ENCODE data around the gene MDM2.
"Not testable (repeated sequence)": the region's sequence is repeated elsewhere in the genome, so short reads cannot be mapped to it uniquely, and the experiment has no call there.

Gene MDM2

GRCh38 chr12:68855771-68856170 lies 47.8 kb downstream of the MDM2 start:
- no peak overlapping the region for H3K27ac ChIP-seq (ENCODE audit: low read depth, low read length)
- H3K9ac ChIP-seq (ENCODE audit: low read depth, low read length) = no peak overlapping the region
- no peaks in the 10 kb centered on the region for H3K4me1 ChIP-seq (ENCODE audit: control insufficient read depth, insufficient read depth, low read length)
- no peaks in the 10 kb centered on the region for H3K9me3 ChIP-seq (ENCODE audit: control insufficient read depth, insufficient read depth, low read length)
- H3K27me3 ChIP-seq (ENCODE audit: control insufficient read depth, insufficient read depth, low read length) = no peaks in the 10 kb centered on the region
- H3K36me3 ChIP-seq (ENCODE audit: control insufficient read depth, insufficient read depth, low read length) = no peaks in the 10 kb centered on the region
- no peak overlapping the region for H3K4me3 ChIP-seq (ENCODE audit: low read depth, low read length)

GRCh38 chr12:68856510-68856909 lies 48.5 kb downstream of the MDM2 start:
- Histone ChIP-seq H3K36me3 (ENCODE audit: control insufficient read depth, insufficient read depth, low read length) (no peaks in the 10 kb centered on the region), H3K27ac (ENCODE audit: low read depth, low read length) (no peak overlapping the region), H3K27me3 (ENCODE audit: control insufficient read depth, insufficient read depth, low read length) (no peaks in the 10 kb centered on the region)

GRCh38 chr12:68861890-68862289 lies 53.9 kb downstream of the MDM2 start:
- H3K27ac ChIP-seq (ENCODE audit: low read depth, low read length) = no peak overlapping the region
- no peak overlapping the region for H3K9ac ChIP-seq (ENCODE audit: low read depth, low read length)
- no peaks in the 10 kb centered on the region for H3K4me1 ChIP-seq (ENCODE audit: control insufficient read depth, insufficient read depth, low read length)
- no peaks in the 10 kb centered on the region for H3K27me3 ChIP-seq (ENCODE audit: control insufficient read depth, insufficient read depth, low read length)
- no peaks in the 10 kb centered on the region for H3K36me3 ChIP-seq (ENCODE audit: control insufficient read depth, insufficient read depth, low read length)
- H3K9me3 ChIP-seq (ENCODE audit: control insufficient read depth, insufficient read depth, low read length) = no peaks in the 10 kb centered on the region
- no peak overlapping the region for H3K4me3 ChIP-seq (ENCODE audit: low read depth, low read length)

More at GRCh38 chr12:68856510-68856909, 48.5 kb downstream of the MDM2 start:
- no peaks in the 10 kb centered on the region for H3K4me1 ChIP-seq (ENCODE audit: control insufficient read depth, insufficient read depth, low read length)
- H3K4me3 ChIP-seq (ENCODE audit: low read depth, low read length) = no peak overlapping the region
- no peaks in the 10 kb centered on the region for H3K9me3 ChIP-seq (ENCODE audit: control insufficient read depth, insufficient read depth, low read length)
- H3K9ac ChIP-seq (ENCODE audit: low read depth, low read length) = no peak overlapping the region

GRCh38 chr12:68863109-68863770 lies 55.3 kb downstream of the MDM2 start:
- Histone ChIP-seq H3K9ac (ENCODE audit: low read depth, low read length) (no peak overlapping the region), H3K27me3 (ENCODE audit: control insufficient read depth, insufficient read depth, low read length) (no peaks in the 10 kb centered on the region), H3K36me3 (ENCODE audit: control insufficient read depth, insufficient read depth, low read length) (no peaks in the 10 kb centered on the region), H3K4me3 (ENCODE audit: low read depth, low read length) (no peak overlapping the region), H3K27ac (ENCODE audit: low read depth, low read length) (no peak overlapping the region), H3K9me3 (ENCODE audit: control insufficient read depth, insufficient read depth, low read length) (no peaks in the 10 kb centered on the region), H3K4me1 (ENCODE audit: control insufficient read depth, insufficient read depth, low read length) (peaks cover 7% of the 10 kb centered on the region; the same call in 1 of the 2 replicates)

GRCh38 chr12:68863886-68864454 lies 56.0 kb downstream of the MDM2 start:
- not testable (repeated sequence) for H3K4me3 ChIP-seq (ENCODE audit: low read depth, low read length); H3K9me3 ChIP-seq (ENCODE audit: control insufficient read depth, insufficient read depth, low read length); H3K27ac ChIP-seq (ENCODE audit: low read depth, low read length); H3K36me3 ChIP-seq (ENCODE audit: control insufficient read depth, insufficient read depth, low read length); H3K4me1 ChIP-seq (ENCODE audit: control insufficient read depth, insufficient read depth, low read length); H3K9ac ChIP-seq (ENCODE audit: low read depth, low read length); H3K27me3 ChIP-seq (ENCODE audit: control insufficient read depth, insufficient read depth, low read length)

- H3K4me3 ChIP-seq (ENCODE audit: low read depth, low read length) = no peak overlapping the region
- no peaks in the 10 kb centered on the region for H3K36me3 ChIP-seq (ENCODE audit: control insufficient read depth, insufficient read depth, low read length)
- no peak overlapping the region for H3K9ac ChIP-seq (ENCODE audit: low read depth, low read length)
- peaks cover 7% of the 10 kb centered on the region; the same call in 1 of the 2 replicates for H3K4me1 ChIP-seq (ENCODE audit: control insufficient read depth, insufficient read depth, low read length)
- no peak overlapping the region for H3K27ac ChIP-seq (ENCODE audit: low read depth, low read length)
- H3K27me3 ChIP-seq (ENCODE audit: control insufficient read depth, insufficient read depth, low read length) = no peaks in the 10 kb centered on the region
- no peaks in the 10 kb centered on the region for H3K9me3 ChIP-seq (ENCODE audit: control insufficient read depth, insufficient read depth, low read length)
Observed at GRCh38 chr12:68864604-68865003, 56.6 kb downstream of the MDM2 start.

- Histone ChIP-seq H3K9me3 (ENCODE audit: control insufficient read depth, insufficient read depth, low read length) (no peaks in the 10 kb centered on the region), H3K4me3 (ENCODE audit: low read depth, low read length) (no peak overlapping the region), H3K27me3 (ENCODE audit: control insufficient read depth, insufficient read depth, low read length) (no peaks in the 10 kb centered on the region), H3K27ac (ENCODE audit: low read depth, low read length) (no peak overlapping the region), H3K36me3 (ENCODE audit: control insufficient read depth, insufficient read depth, low read length) (no peaks in the 10 kb centered on the region), H3K4me1 (ENCODE audit: control insufficient read depth, insufficient read depth, low read length) (peaks cover 7% of the 10 kb centered on the region; the same call in 1 of the 2 replicates), H3K9ac (ENCODE audit: low read depth, low read length) (no peak overlapping the region)
Observed at GRCh38 chr12:68865399-68866164, 57.6 kb downstream of the MDM2 start.

GRCh38 chr12:68866950-68867349 lies 59.0 kb downstream of the MDM2 start:
- H3K27ac ChIP-seq (ENCODE audit: low read depth, low read length) = no peak overlapping the region
- no peak overlapping the region for H3K9ac ChIP-seq (ENCODE audit: low read depth, low read length)
- H3K36me3 ChIP-seq (ENCODE audit: control insufficient read depth, insufficient read depth, low read length) = no peaks in the 10 kb centered on the region
- H3K9me3 ChIP-seq (ENCODE audit: control insufficient read depth, insufficient read depth, low read length) = no peaks in the 10 kb centered on the region
- H3K4me1 ChIP-seq (ENCODE audit: control insufficient read depth, insufficient read depth, low read length) = peaks cover 7% of the 10 kb centered on the region; the same call in 1 of the 2 replicates
- no peaks in the 10 kb centered on the region for H3K27me3 ChIP-seq (ENCODE audit: control insufficient read depth, insufficient read depth, low read length)
- H3K4me3 ChIP-seq (ENCODE audit: low read depth, low read length) = no peak overlapping the region

- H3K27ac ChIP-seq (ENCODE audit: low read depth, low read length) = no peak overlapping the region
- no peaks in the 10 kb centered on the region for H3K9me3 ChIP-seq (ENCODE audit: control insufficient read depth, insufficient read depth, low read length)
- peaks cover 7% of the 10 kb centered on the region; the same call in 1 of the 2 replicates for H3K4me1 ChIP-seq (ENCODE audit: control insufficient read depth, insufficient read depth, low read length)
- no peaks in the 10 kb centered on the region for H3K27me3 ChIP-seq (ENCODE audit: control insufficient read depth, insufficient read depth, low read length)
- H3K9ac ChIP-seq (ENCODE audit: low read depth, low read length) = no peak overlapping the region
- no peaks in the 10 kb centered on the region for H3K36me3 ChIP-seq (ENCODE audit: control insufficient read depth, insufficient read depth, low read length)
- no peak overlapping the region for H3K4me3 ChIP-seq (ENCODE audit: low read depth, low read length)
Observed at GRCh38 chr12:68867606-68868005, 59.6 kb downstream of the MDM2 start.

GRCh38 chr12:68868043-68868790 lies 60.2 kb downstream of the MDM2 start:
- Histone ChIP-seq H3K9ac (ENCODE audit: low read depth, low read length) (no peak overlapping the region), H3K4me1 (ENCODE audit: control insufficient read depth, insufficient read depth, low read length) (peaks cover 7% of the 10 kb centered on the region; the same call in 1 of the 2 replicates)

More at GRCh38 chr12:68868043-68868790, 60.2 kb downstream of the MDM2 start:
- no peak overlapping the region for H3K4me3 ChIP-seq (ENCODE audit: low read depth, low read length)
- no peaks in the 10 kb centered on the region for H3K36me3 ChIP-seq (ENCODE audit: control insufficient read depth, insufficient read depth, low read length)
- no peak overlapping the region for H3K27ac ChIP-seq (ENCODE audit: low read depth, low read length)
- H3K27me3 ChIP-seq (ENCODE audit: control insufficient read depth, insufficient read depth, low read length) = no peaks in the 10 kb centered on the region
- H3K9me3 ChIP-seq (ENCODE audit: control insufficient read depth, insufficient read depth, low read length) = no peaks in the 10 kb centered on the region

Measured in HUES48 (cell line).